Measurements from ENCODE around the gene TMEM43. TPM values are rescaled to one million over a fixed set of nuclear protein-coding genes. Genes with fewer than 3 reads are reported as not detected.

The TMEM43 gene
- total RNA-seq, 1 donor from 2014 or later = 71.4 TPM

- no peak for DNase-seq
These were observed 13.4 kb downstream of the TMEM43 start for GRCh38 chr3:14138109-14138877.

GRCh38 chr3:14138878-14139655 is 14.2 kb downstream of the TMEM43 start:
- DNase-seq = no peak

- DNase-seq = no peak
These were observed 14.9 kb downstream of the TMEM43 start for GRCh38 chr3:14139771-14140170.

GRCh38 chr3:14140668-14141067 is 15.8 kb downstream of the TMEM43 start:
- DNase-seq = no peak

- no peak for DNase-seq
These were observed 16.3 kb downstream of the TMEM43 start for GRCh38 chr3:14141144-14141543.

- DNase-seq = no peak
These were observed 16.9 kb downstream of the TMEM43 start for GRCh38 chr3:14141602-14142341.

GRCh38 chr3:14142567-14143270 is 17.9 kb downstream of the TMEM43 start:
- no peak for DNase-seq

GRCh38 chr3:14143271-14144225 is 18.7 kb downstream of the TMEM43 start:
- DNase-seq = peak; percentile 53

- peak; percentile 98 for DNase-seq
These were observed 19.7 kb downstream of the TMEM43 start for GRCh38 chr3:14144423-14145075.

- DNase-seq = no peak
These were observed 20.4 kb downstream of the TMEM43 start for GRCh38 chr3:14145236-14145635.

- DNase-seq = no peak
These were observed 21.0 kb downstream of the TMEM43 start for GRCh38 chr3:14145670-14146380.

- DNase-seq = no peak
These were observed 21.7 kb downstream of the TMEM43 start for GRCh38 chr3:14146381-14147065.

- no peak for DNase-seq
These were observed 22.2 kb downstream of the TMEM43 start for GRCh38 chr3:14147066-14147435.

GRCh38 chr3:14147617-14148016 is 22.8 kb downstream of the TMEM43 start:
- no peak for DNase-seq

GRCh38 chr3:14148041-14148985 is 23.5 kb downstream of the TMEM43 start:
- no peak for DNase-seq

GRCh38 chr3:14150078-14150477 is 25.2 kb downstream of the TMEM43 start:
- no peak for DNase-seq

- no peak for DNase-seq
These were observed 25.8 kb downstream of the TMEM43 start for GRCh38 chr3:14150491-14151230.

Data from skin of body (tissue), 2 donors.